ENCODE measurements around the gene PKD1L1. TPM values are rescaled to one million over a fixed set of nuclear protein-coding genes. Genes with fewer than 3 reads are reported as not detected.

The PKD1L1 gene
- total and polyA plus RNA-seq, 4 experiments from 2014 or later, result 0.55 to 0.73 TPM; not detected in 2

- no peaks in the 10 kb centered on the region for H3K27me3 ChIP-seq (ENCODE audit: insufficient read depth, low read length)
- no peak overlapping the region for H3K4me3 ChIP-seq (ENCODE audit: low read length in 2 of 2)
- no peak overlapping the region for H3K27ac ChIP-seq (ENCODE audit: low read depth, low read length)
- Mint-ChIP-seq H3K27ac (peak overlapping the region in 1 of 7 donors; percentile 14), H3K36me3 (peaks cover 67 to 84% of the 10 kb centered on the region in 2 donors), H3K27me3 (no peaks in the 10 kb centered on the region), H3K4me1 (peaks cover 26 to 47% (median 32%) of the 10 kb centered on the region in 4 donors), H3K4me3 (no peak overlapping the region), H3K9me3 (peaks cover 0 to 1% (median 0%) of the 10 kb centered on the region in 8 donors)
- CTCF ChIA-PET (ENCODE audit: partially characterized antibody), result interaction anchor here (0.9 to 3.6 kb wide), 5 partner anchors 9 to 137 kb away, joined by 3 to 12 read pairs (median 3); no protein-coding TSS in a partner anchor
- POLR2A ChIA-PET (ENCODE audit: partially characterized antibody), result no interaction called here
- DNase-seq, result no peak
- H3K9me3 ChIP-seq (ENCODE audit: control insufficient read depth in 1 of 2, low read length in 2 of 2), result no peaks in the 10 kb centered on the region
- H3K4me1 ChIP-seq (ENCODE audit: insufficient read depth, low read length), result peaks cover 16% of the 10 kb centered on the region
- intact Hi-C loops (cut with micrococcal nuclease), result no loop called here
- peaks cover 66% of the 10 kb centered on the region for H3K36me3 ChIP-seq (ENCODE audit: insufficient read depth, low read length)
These were observed 25.5 kb upstream of the PKD1L1 start for GRCh38 chr7:47973739-47974138.

- no peaks in the 10 kb centered on the region for H3K4me1 ChIP-seq (ENCODE audit: insufficient read depth, low read length)
- Mint-ChIP-seq H3K9me3 (peaks cover 0 to 1% (median 0%) of the 10 kb centered on the region in 8 donors), H3K4me3 (no peak overlapping the region), H3K27me3 (no peaks in the 10 kb centered on the region), H3K4me1 (peaks cover 18 to 32% (median 23%) of the 10 kb centered on the region in 4 donors), H3K27ac (peak overlapping the region in 1 of 7 donors; percentile 48), H3K36me3 (peaks cover 71 to 85% of the 10 kb centered on the region in 2 donors)
- no peak overlapping the region for H3K4me3 ChIP-seq (ENCODE audit: low read length in 2 of 2)
- peaks cover 70% of the 10 kb centered on the region for H3K36me3 ChIP-seq (ENCODE audit: insufficient read depth, low read length)
- POLR2A ChIA-PET (ENCODE audit: partially characterized antibody), result interaction anchor here (0.7 to 1.3 kb wide), 2 partner anchors 12 to 20 kb away, joined by 3 read pairs; no protein-coding TSS in a partner anchor
- intact Hi-C loops (cut with micrococcal nuclease), result no loop called here
- no peaks in the 10 kb centered on the region for H3K9me3 ChIP-seq (ENCODE audit: control insufficient read depth in 1 of 2, low read length in 2 of 2)
- H3K27ac ChIP-seq (ENCODE audit: low read depth, low read length), result no peak overlapping the region
- no peak for DNase-seq
- no peaks in the 10 kb centered on the region for H3K27me3 ChIP-seq (ENCODE audit: insufficient read depth, low read length)
- CTCF ChIA-PET (ENCODE audit: partially characterized antibody), result interaction anchor here (0.7 to 2.3 kb wide), 4 partner anchors 17 to 36 kb away, joined by 3 to 8 read pairs (median 3); no protein-coding TSS in a partner anchor
These were observed 22.5 kb upstream of the PKD1L1 start for GRCh38 chr7:47970761-47971160.

GRCh38 chr7:47968847-47969774, 20.8 kb upstream of the PKD1L1 start:
- Mint-ChIP-seq H3K4me1 (peaks cover 14 to 27% (median 20%) of the 10 kb centered on the region in 4 donors), H3K27ac (peak overlapping the region; percentile 8 to 87 (median 67)), H3K27me3 (no peaks in the 10 kb centered on the region), H3K9me3 (peaks cover 0 to 1% (median 0%) of the 10 kb centered on the region in 8 donors), H3K4me3 (no peak overlapping the region), H3K36me3 (peaks cover 80 to 91% of the 10 kb centered on the region in 2 donors)
- no peaks in the 10 kb centered on the region for H3K4me1 ChIP-seq (ENCODE audit: insufficient read depth, low read length)
- no peak overlapping the region for H3K27ac ChIP-seq (ENCODE audit: low read depth, low read length)
- H3K27me3 ChIP-seq (ENCODE audit: insufficient read depth, low read length), result no peaks in the 10 kb centered on the region
- no peak overlapping the region for H3K4me3 ChIP-seq (ENCODE audit: low read length in 2 of 2)
- intact Hi-C loops (cut with micrococcal nuclease), result no loop called here
- DNase-seq, result peak; percentile 20 to 60 (median 37)
- peaks cover 71% of the 10 kb centered on the region for H3K36me3 ChIP-seq (ENCODE audit: insufficient read depth, low read length)
- ChIA-PET POLR2A (ENCODE audit: partially characterized antibody) (interaction anchor here (1.0 kb wide), 1 partner anchor 22 kb away, joined by 3 read pairs; no protein-coding TSS in a partner anchor), CTCF (ENCODE audit: partially characterized antibody) (interaction anchor here (0.5 to 2.1 kb wide), 9 partner anchors 9 to 150 kb away, joined by 3 to 10 read pairs (median 3); no protein-coding TSS in a partner anchor)
- no peaks in the 10 kb centered on the region for H3K9me3 ChIP-seq (ENCODE audit: control insufficient read depth in 1 of 2, low read length in 2 of 2)

- DNase-seq, result no peak
- intact Hi-C loops (cut with micrococcal nuclease), result no loop called here
- no peaks in the 10 kb centered on the region for H3K27me3 Mint-ChIP-seq
- Histone ChIP-seq H3K36me3 (ENCODE audit: insufficient read depth, low read length) (peaks cover 70% of the 10 kb centered on the region), H3K9me3 (ENCODE audit: control insufficient read depth in 1 of 2, low read length in 2 of 2) (no peaks in the 10 kb centered on the region), H3K27me3 (ENCODE audit: insufficient read depth, low read length) (no peaks in the 10 kb centered on the region), H3K27ac (ENCODE audit: low read depth, low read length) (no peak overlapping the region), H3K4me1 (ENCODE audit: insufficient read depth, low read length) (no peaks in the 10 kb centered on the region), H3K4me3 (ENCODE audit: low read length in 2 of 2) (no peak overlapping the region)
- POLR2A ChIA-PET (ENCODE audit: partially characterized antibody), result no interaction called here
- CTCF ChIA-PET (ENCODE audit: partially characterized antibody), result interaction anchor here (0.7 to 1.2 kb wide), 3 partner anchors 23 to 143 kb away, joined by 3 to 4 read pairs (median 3); no protein-coding TSS in a partner anchor
- peaks cover 75 to 89% of the 10 kb centered on the region in 2 donors for H3K36me3 Mint-ChIP-seq
- peaks cover 13 to 21% (median 18%) of the 10 kb centered on the region in 4 donors for H3K4me1 Mint-ChIP-seq
- H3K4me3 Mint-ChIP-seq, result no peak overlapping the region
- H3K27ac Mint-ChIP-seq, result no peak overlapping the region
- peaks cover 0 to 1% (median 0%) of the 10 kb centered on the region in 8 donors for H3K9me3 Mint-ChIP-seq
These were observed 19.4 kb upstream of the PKD1L1 start for GRCh38 chr7:47967708-47968107.

GRCh38 chr7:47967123-47967522, 18.9 kb upstream of the PKD1L1 start:
- H3K4me3 Mint-ChIP-seq, result no peak overlapping the region
- H3K27me3 Mint-ChIP-seq, result no peaks in the 10 kb centered on the region
- peaks cover 74 to 91% of the 10 kb centered on the region in 2 donors for H3K36me3 Mint-ChIP-seq
- H3K27ac Mint-ChIP-seq, result peak overlapping the region in 4 of 7 donors; percentile 3 to 86 (median 60)
- H3K9me3 ChIP-seq (ENCODE audit: control insufficient read depth in 1 of 2, low read length in 2 of 2), result no peaks in the 10 kb centered on the region
- ChIA-PET CTCF (ENCODE audit: partially characterized antibody) (interaction anchor here (0.9 to 1.2 kb wide), 2 partner anchors 22 to 144 kb away, joined by 3 to 4 read pairs; no protein-coding TSS in a partner anchor), POLR2A (ENCODE audit: partially characterized antibody) (no interaction called here)
- H3K27me3 ChIP-seq (ENCODE audit: insufficient read depth, low read length), result no peaks in the 10 kb centered on the region
- H3K27ac ChIP-seq (ENCODE audit: low read depth, low read length), result no peak overlapping the region
- H3K9me3 Mint-ChIP-seq, result peaks cover 0 to 1% (median 0%) of the 10 kb centered on the region in 8 donors
- H3K4me3 ChIP-seq (ENCODE audit: low read length in 2 of 2), result no peak overlapping the region
- peaks cover 12 to 21% (median 17%) of the 10 kb centered on the region in 4 donors for H3K4me1 Mint-ChIP-seq
- no peaks in the 10 kb centered on the region for H3K4me1 ChIP-seq (ENCODE audit: insufficient read depth, low read length)
- intact Hi-C loops (cut with micrococcal nuclease), result no loop called here
- peaks cover 73% of the 10 kb centered on the region for H3K36me3 ChIP-seq (ENCODE audit: insufficient read depth, low read length)
- no peak for DNase-seq

- H3K36me3 Mint-ChIP-seq, result peaks cover 77 to 92% of the 10 kb centered on the region in 2 donors
- H3K27me3 Mint-ChIP-seq, result no peaks in the 10 kb centered on the region
- H3K27ac ChIP-seq (ENCODE audit: low read depth, low read length), result no peak overlapping the region
- H3K4me3 Mint-ChIP-seq, result no peak overlapping the region
- peaks cover 6 to 21% (median 15%) of the 10 kb centered on the region in 4 donors for H3K4me1 Mint-ChIP-seq
- H3K27me3 ChIP-seq (ENCODE audit: insufficient read depth, low read length), result no peaks in the 10 kb centered on the region
- intact Hi-C loops (cut with micrococcal nuclease), result no loop called here
- no peak overlapping the region for H3K4me3 ChIP-seq (ENCODE audit: low read length in 2 of 2)
- POLR2A ChIA-PET (ENCODE audit: partially characterized antibody), result no interaction called here
- H3K27ac Mint-ChIP-seq, result no peak overlapping the region
- CTCF ChIA-PET (ENCODE audit: partially characterized antibody), result interaction anchor here (1.0 to 3.1 kb wide), 2 partner anchors 13 to 26 kb away, joined by 3 to 11 read pairs; no protein-coding TSS in a partner anchor
- H3K36me3 ChIP-seq (ENCODE audit: insufficient read depth, low read length), result peaks cover 76% of the 10 kb centered on the region
- no peaks in the 10 kb centered on the region for H3K4me1 ChIP-seq (ENCODE audit: insufficient read depth, low read length)
- H3K9me3 Mint-ChIP-seq, result peaks cover 0 to 1% (median 0%) of the 10 kb centered on the region in 8 donors
- no peaks in the 10 kb centered on the region for H3K9me3 ChIP-seq (ENCODE audit: control insufficient read depth in 1 of 2, low read length in 2 of 2)
- DNase-seq, result no peak
These were observed 17.2 kb upstream of the PKD1L1 start for GRCh38 chr7:47965456-47965855.

GRCh38 chr7:47962262-47962661, 14.0 kb upstream of the PKD1L1 start:
- H3K27ac ChIP-seq (ENCODE audit: low read depth, low read length), result no peak overlapping the region
- DNase-seq, result no peak
- intact Hi-C loops (cut with micrococcal nuclease), result no loop called here
- Mint-ChIP-seq H3K4me3 (no peak overlapping the region), H3K4me1 (peaks cover 0 to 16% (median 1%) of the 10 kb centered on the region in 4 donors), H3K27ac (peak overlapping the region in 1 of 7 donors; percentile 29), H3K9me3 (no peaks in the 10 kb centered on the region), H3K36me3 (peaks cover 64 to 73% of the 10 kb centered on the region in 2 donors), H3K27me3 (no peaks in the 10 kb centered on the region)
- ChIA-PET POLR2A (ENCODE audit: partially characterized antibody) (no interaction called here), CTCF (ENCODE audit: partially characterized antibody) (interaction anchor here (2.4 kb wide), 1 partner anchor 17 kb away, joined by 8 read pairs; no protein-coding TSS in a partner anchor)
- H3K4me3 ChIP-seq (ENCODE audit: low read length in 2 of 2), result no peak overlapping the region
- no peaks in the 10 kb centered on the region for H3K27me3 ChIP-seq (ENCODE audit: insufficient read depth, low read length)
- no peaks in the 10 kb centered on the region for H3K4me1 ChIP-seq (ENCODE audit: insufficient read depth, low read length)
- no peaks in the 10 kb centered on the region for H3K9me3 ChIP-seq (ENCODE audit: control insufficient read depth in 1 of 2, low read length in 2 of 2)
- peaks cover 53% of the 10 kb centered on the region for H3K36me3 ChIP-seq (ENCODE audit: insufficient read depth, low read length)

Measured in CD4-positive, alpha-beta memory T cell (primary cell).